GM12878 (cell line): ENCODE results near the gene GPSM1. TPM values are rescaled to one million over a fixed set of nuclear protein-coding genes. Genes with fewer than 3 reads are reported as not detected.

ENCODE experiments used
- ATAC-seq: fragments of 200-7000 bp; cut with Tn5 transposase; 3 replicates; pipeline ENCODE4 v1.9.1; 2020; ENCODE audit warnings: mild to moderate bottlenecking, moderate library complexity
- BruUV-seq: library from RNA; stranded (reverse); fragments of 400-500 nt; replicated peaks from 2 replicates; lab custom pipeline; 2021; lab: Mats Ljungman, UMichigan
- CTCF ChIA-PET: fragments of 300-600 bp; sonication (Branson Sonifier 250); formaldehyde crosslinking; extraction: SDS; loops from one replicate; lab custom pipeline; 2021; ENCODE audit warnings: inconsistent platforms; lab: Yijun Ruan, JAX
- POLR2A ChIA-PET: fragments of 350-600 bp; formaldehyde crosslinking; extraction: SDS; loops from one replicate; lab custom pipeline; 2021; ENCODE audit warnings: inconsistent platforms; lab: Charles Lee
- RAD21 ChIA-PET: fragments of 300-600 bp; sonication (Branson Sonifier 250); formaldehyde crosslinking; loops from one replicate; lab custom pipeline; 2023; ENCODE audit warnings: antibody characterized with exemption; ENCODE audit not compliant: unreplicated experiment; lab: Charles Lee
- SMC1A ChIA-PET: fragments of 300-600 bp; sonication (Branson Sonifier 250); formaldehyde crosslinking; loops from one replicate; lab custom pipeline; 2023; ENCODE audit not compliant: unreplicated experiment, uncharacterized antibody; lab: Charles Lee
- DNase-seq: peaks from one replicate; pipeline ENCODE4 v3.0.0-alpha.2; 2011; ENCODE audit warnings: low read depth, low spot score
- FAIRE-seq: peaks from 3 replicates; lab custom pipeline; 2011; peaks lifted over from hg19 to GRCh38; lab: Jason Lieb, UNC
- H2AFZ ChIP-seq: 2 replicates; pipeline ENCODE4 v1.6.0; 2011; ENCODE audit warnings: low read depth, low read length, control low read depth; ENCODE audit not compliant: control insufficient read depth
- H3K27ac ChIP-seq: 2 replicates; pipeline ENCODE4 v1.5.1; 2011; ENCODE audit warnings: control low read depth; ENCODE audit not compliant: control insufficient read depth, insufficient read depth
- H3K27me3 ChIP-seq, 2 experiments: replicated peaks in 1 of 2; 2 replicates each; pipeline versions ENCODE4 v1.6.0 to v1.6.1; 2011; ENCODE audit warnings: low read length in 1 of 2; ENCODE audit not compliant: control insufficient read depth in 2 of 2, insufficient read depth in 2 of 2
- H3K36me3 ChIP-seq, 2 experiments: 2 replicates each; pipeline ENCODE4 v1.5.1; 2011; ENCODE audit warnings: low read length in 1 of 2; ENCODE audit not compliant: control insufficient read depth in 2 of 2, insufficient read depth in 2 of 2
- H3K4me1 ChIP-seq: 2 replicates; pipeline ENCODE4 v1.6.1; 2011; ENCODE audit warnings: mild to moderate bottlenecking, low read length, moderate library complexity, mixed read lengths; ENCODE audit not compliant: control insufficient read depth, insufficient read depth
- H3K4me2 ChIP-seq: 2 replicates; pipeline ENCODE4 v1.6.0; 2011; ENCODE audit warnings: control low read depth; ENCODE audit not compliant: control insufficient read depth, insufficient read depth
- H3K4me3 ChIP-seq: fragments of 200-600 bp; sonication (generic); 2 replicates; pipeline ENCODE4 v1.5.1; 2016
- H3K79me2 ChIP-seq: 2 replicates; pipeline ENCODE4 v1.6.0; 2011; ENCODE audit warnings: low read length; ENCODE audit not compliant: control insufficient read depth, insufficient read depth
- H3K9ac ChIP-seq: 2 replicates; pipeline ENCODE4 v1.8.0; 2011; ENCODE audit warnings: low read length, control low read depth, mixed read lengths; ENCODE audit not compliant: control insufficient read depth, insufficient read depth
- H3K9me3 ChIP-seq: replicated peaks from 3 replicates; pipeline ENCODE4 v1.5.1; 2011; ENCODE audit warnings: mild to moderate bottlenecking, low read length; ENCODE audit not compliant: control insufficient read depth, insufficient read depth
- H4K20me1 ChIP-seq: 2 replicates; pipeline ENCODE4 v1.6.0; 2011; ENCODE audit not compliant: control insufficient read depth, insufficient read depth
- POLR2A ChIP-seq: IDR thresholded peaks from 2 replicates; pipeline ENCODE4 v1.6.1; 2011; ENCODE audit warnings: low read depth, mild to moderate bottlenecking, low read length
- SMC3 ChIP-seq: IDR thresholded peaks from 2 replicates; pipeline ENCODE4 v1.6.1; 2011; ENCODE audit warnings: low read length, improper control_type of control experiment, borderline replicate concordance
- WGBS: methylation state at CpG from one replicate; pipeline ENCODE4 v1.1.6; 2016; ENCODE audit warnings: low lambda C conversion rate; ENCODE audit not compliant: insufficient replicate concordance, insufficient coverage; ENCODE audit errors: missing lambda C conversion rate; 5-methylcytosine and 5-hydroxymethylcytosine counted together
- in situ Hi-C: fragments of 300-500 bp; cut with MboI; formaldehyde crosslinking; loops from 9 replicates; pipeline ENCODE4 v1.14.3; 2018; ENCODE audit warnings: mixed read lengths
- intact Hi-C: fragments of 100-400 bp; cut with micrococcal nuclease; formaldehyde crosslinking; loops from one replicate; pipeline ENCODE4 v1.14.2; 2022; ENCODE audit not compliant: unreplicated experiment
- polyA plus RNA-seq, 11 experiments: library from polyadenylated mRNA; depleted of rRNA in 4 of 11; unstranded in 6 of 11; stranded (reverse) in 5 of 11; fragments of >200 nt; fragmentation: Nextera tagmentation in 4 of 11; fragmentation: Illumina TruSeq in 1 of 11; extraction: Ambion mirVana in 4 of 11; extraction: Trizol in 1 of 11; gene quantifications; 1 replicate in 1 of 11; 2 replicates in 10 of 11; pipeline versions ENCODE4 v1.2.1 to v1.2.3, GENCODE V29; 2011 to 2016; ENCODE audit warnings: inconsistent platforms in 2 of 11, missing spikeins in 2 of 11, low read depth in 1 of 11
- total RNA-seq, 4 experiments: library from RNA; depleted of rRNA in 3 of 4; stranded (reverse); fragments of >200 nt in 3 of 4; fragmentation: Illumina TruSeq in 1 of 4; extraction: Trizol in 1 of 4; gene quantifications; 2 replicates each; pipeline versions ENCODE4 v1.2.1 to v1.2.3, GENCODE V29; 2013 to 2021
- TF ChIP-seq, protein P1 (sequence below): IDR thresholded peaks from 2 replicates; pipeline ENCODE4 v1.6.1; 2011; ENCODE audit warnings: borderline replicate concordance, low read depth, mild to moderate bottlenecking, moderate library complexity, low read length; ENCODE audit not compliant: insufficient read depth, poor library complexity, severe bottlenecking
- TF ChIP-seq, protein P2 (sequence below): fragments of 450-650 bp; IDR thresholded peaks from 2 replicates; pipeline ENCODE4 v1.6.1; 2018; ENCODE audit warnings: mild to moderate bottlenecking, low read depth, moderate library complexity; ENCODE audit not compliant: partially characterized antibody
- TF ChIP-seq, protein P3 (sequence below): fragments of 450-650 bp; formaldehyde crosslinking; IDR thresholded peaks from 2 replicates; pipeline ENCODE4 v1.4.0; 2022; ENCODE audit warnings: mild to moderate bottlenecking, moderate library complexity
- TF ChIP-seq, protein P4 (sequence below): IDR thresholded peaks from 2 replicates; pipeline ENCODE4 v1.6.1; 2011; ENCODE audit warnings: mild to moderate bottlenecking, low read depth, low read length, moderate library complexity; ENCODE audit not compliant: insufficient replicate concordance

GPSM1 gene
- total and polyA plus RNA-seq, 10 of the 15 experiments (the other 5 are each of a cell fraction or from before 2014, with no cell fraction given), result 0.04 to 0.10 (median 0.10) TPM; not detected in 7

DNA sequence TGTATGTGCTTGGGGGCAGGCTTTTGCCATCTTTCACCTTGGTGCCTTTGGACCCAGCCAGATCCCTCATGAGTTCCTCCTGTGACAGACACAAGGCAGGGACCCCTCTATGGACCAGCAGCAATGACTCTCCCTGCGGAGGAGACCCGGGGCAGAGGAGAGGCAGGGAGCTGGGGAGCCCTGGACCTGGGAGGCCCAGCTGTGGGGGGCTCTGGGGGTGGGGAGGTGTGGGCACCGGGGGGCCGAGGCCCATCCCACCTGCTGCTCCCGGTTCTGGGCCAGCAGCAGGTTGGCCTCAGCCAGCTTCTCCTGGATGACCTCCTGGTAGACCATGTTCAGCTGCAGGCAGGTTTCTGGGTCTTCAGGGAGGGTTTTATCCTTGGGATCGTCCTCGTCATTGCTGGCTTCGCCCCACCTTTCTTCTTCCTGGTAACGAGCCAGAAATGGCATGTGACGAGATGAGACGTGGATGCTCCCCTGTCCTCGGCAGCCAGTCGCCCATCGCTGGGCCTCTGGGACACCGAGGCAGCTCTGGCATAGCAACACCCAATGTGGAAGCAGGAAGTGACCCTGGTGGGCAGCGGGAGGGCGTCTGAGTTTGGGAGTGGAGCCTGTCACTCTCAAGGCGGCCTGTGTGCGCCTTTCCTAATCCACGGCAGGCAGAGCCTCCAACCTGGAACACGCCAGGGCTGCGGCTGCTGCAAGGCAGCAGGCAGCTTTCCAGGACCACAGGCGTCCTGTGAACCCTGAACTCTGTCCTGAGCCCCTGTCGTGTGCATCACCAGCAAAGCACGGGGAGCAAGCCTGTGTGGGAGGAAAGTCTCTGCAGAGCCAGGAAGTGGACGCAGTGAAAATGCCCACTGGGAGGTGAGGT lies 68.2 kb downstream of the GPSM1 start:
- SMC1A ChIA-PET, result no interaction called here
- peaks cover 10% of the 10 kb centered on the region for H3K4me1 ChIP-seq
- CTCF ChIA-PET, result no interaction called here
- H3K9me3 ChIP-seq, result no peaks in the 10 kb centered on the region
- FAIRE-seq (no peak), DNase-seq (no peak), ATAC-seq (no peak)
- RAD21 ChIA-PET, result no interaction called here
- no peak overlapping the region for H3K9ac ChIP-seq
- H3K4me2 ChIP-seq, result no peak overlapping the region
- TF ChIP-seq, protein P1, sequence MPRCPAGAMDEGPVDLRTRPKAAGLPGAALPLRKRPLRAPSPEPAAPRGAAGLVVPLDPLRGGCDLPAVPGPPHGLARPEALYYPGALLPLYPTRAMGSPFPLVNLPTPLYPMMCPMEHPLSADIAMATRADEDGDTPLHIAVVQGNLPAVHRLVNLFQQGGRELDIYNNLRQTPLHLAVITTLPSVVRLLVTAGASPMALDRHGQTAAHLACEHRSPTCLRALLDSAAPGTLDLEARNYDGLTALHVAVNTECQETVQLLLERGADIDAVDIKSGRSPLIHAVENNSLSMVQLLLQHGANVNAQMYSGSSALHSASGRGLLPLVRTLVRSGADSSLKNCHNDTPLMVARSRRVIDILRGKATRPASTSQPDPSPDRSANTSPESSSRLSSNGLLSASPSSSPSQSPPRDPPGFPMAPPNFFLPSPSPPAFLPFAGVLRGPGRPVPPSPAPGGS, result peak; percentile 56
- TF ChIP-seq, protein P2, sequence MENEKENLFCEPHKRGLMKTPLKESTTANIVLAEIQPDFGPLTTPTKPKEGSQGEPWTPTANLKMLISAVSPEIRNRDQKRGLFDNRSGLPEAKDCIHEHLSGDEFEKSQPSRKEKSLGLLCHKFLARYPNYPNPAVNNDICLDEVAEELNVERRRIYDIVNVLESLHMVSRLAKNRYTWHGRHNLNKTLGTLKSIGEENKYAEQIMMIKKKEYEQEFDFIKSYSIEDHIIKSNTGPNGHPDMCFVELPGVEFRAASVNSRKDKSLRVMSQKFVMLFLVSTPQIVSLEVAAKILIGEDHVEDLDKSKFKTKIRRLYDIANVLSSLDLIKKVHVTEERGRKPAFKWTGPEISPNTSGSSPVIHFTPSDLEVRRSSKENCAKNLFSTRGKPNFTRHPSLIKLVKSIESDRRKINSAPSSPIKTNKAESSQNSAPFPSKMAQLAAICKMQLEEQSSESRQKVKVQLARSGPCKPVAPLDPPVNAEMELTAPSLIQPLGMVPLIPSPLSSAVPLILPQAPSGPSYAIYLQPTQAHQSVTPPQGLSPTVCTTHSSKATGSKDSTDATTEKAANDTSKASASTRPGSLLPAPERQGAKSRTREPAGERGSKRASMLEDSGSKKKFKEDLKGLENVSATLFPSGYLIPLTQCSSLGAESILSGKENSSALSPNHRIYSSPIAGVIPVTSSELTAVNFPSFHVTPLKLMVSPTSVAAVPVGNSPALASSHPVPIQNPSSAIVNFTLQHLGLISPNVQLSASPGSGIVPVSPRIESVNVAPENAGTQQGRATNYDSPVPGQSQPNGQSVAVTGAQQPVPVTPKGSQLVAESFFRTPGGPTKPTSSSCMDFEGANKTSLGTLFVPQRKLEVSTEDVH, result no peak
- 0 out of 2 replicates have a peak, but pooled peaks have one; percentile 13 for TF ChIP-seq POLR2A
- TF ChIP-seq, protein P3, sequence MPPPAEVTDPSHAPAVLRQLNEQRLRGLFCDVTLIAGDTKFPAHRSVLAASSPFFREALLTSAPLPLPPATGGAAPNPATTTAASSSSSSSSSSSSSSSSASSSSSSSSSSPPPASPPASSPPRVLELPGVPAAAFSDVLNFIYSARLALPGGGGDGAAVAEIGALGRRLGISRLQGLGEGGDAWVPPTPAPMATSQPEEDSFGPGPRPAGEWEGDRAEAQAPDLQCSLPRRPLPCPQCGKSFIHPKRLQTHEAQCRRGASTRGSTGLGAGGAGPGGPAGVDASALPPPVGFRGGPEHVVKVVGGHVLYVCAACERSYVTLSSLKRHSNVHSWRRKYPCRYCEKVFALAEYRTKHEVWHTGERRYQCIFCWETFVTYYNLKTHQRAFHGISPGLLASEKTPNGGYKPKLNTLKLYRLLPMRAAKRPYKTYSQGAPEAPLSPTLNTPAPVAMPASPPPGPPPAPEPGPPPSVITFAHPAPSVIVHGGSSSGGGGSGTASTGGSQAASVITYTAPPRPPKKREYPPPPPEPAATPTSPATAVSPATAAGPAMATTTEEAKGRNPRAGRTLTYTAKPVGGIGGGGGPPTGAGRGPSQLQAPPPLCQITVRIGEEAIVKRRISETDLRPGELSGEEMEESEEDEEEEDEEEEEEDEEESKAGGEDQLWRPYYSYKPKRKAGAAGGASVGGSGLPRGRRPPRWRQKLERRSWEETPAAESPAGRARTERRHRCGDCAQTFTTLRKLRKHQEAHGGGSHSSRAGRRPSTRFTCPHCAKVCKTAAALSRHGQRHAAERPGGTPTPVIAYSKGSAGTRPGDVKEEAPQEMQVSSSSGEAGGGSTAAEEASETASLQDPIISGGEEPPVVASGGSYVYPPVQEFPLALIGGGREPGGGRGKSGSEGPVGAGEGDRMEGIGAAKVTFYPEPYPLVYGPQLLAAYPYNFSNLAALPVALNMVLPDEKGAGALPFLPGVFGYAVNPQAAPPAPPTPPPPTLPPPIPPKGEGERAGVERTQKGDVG, result no peak
- TF ChIP-seq SMC3, result no peak
- TF ChIP-seq, protein P4, sequence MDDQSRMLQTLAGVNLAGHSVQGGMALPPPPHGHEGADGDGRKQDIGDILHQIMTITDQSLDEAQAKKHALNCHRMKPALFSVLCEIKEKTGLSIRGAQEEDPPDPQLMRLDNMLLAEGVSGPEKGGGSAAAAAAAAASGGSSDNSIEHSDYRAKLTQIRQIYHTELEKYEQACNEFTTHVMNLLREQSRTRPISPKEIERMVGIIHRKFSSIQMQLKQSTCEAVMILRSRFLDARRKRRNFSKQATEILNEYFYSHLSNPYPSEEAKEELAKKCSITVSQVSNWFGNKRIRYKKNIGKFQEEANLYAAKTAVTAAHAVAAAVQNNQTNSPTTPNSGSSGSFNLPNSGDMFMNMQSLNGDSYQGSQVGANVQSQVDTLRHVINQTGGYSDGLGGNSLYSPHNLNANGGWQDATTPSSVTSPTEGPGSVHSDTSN, result peak; percentile 12
- POLR2A ChIA-PET, result no interaction called here
- H3K27ac ChIP-seq, result no peak overlapping the region
- in situ Hi-C loops, result loop anchor here (5.0 kb wide), 1 partner anchor 58 kb away; no protein-coding TSS in a partner anchor
- no peaks in the 10 kb centered on the region for H4K20me1 ChIP-seq
- no TSS peak for BruUV-seq
- H3K4me3 ChIP-seq, result no peak overlapping the region
- H3K36me3 ChIP-seq, result peaks cover 19 to 33% of the 10 kb centered on the region in 2 experiments
- intact Hi-C loops, result no loop called here
- WGBS, result 91% methylated on average over 23 of the region's 26 CpGs
- no peaks in the 10 kb centered on the region for H3K27me3 ChIP-seq
- no peak overlapping the region for H2AFZ ChIP-seq
- peaks cover 26% of the 10 kb centered on the region for H3K79me2 ChIP-seq
